VCaP (cell line): ENCODE results near the gene CACNB3.
"Not testable (repeated sequence)": the region's sequence is repeated elsewhere in the genome, so short reads cannot be mapped to it uniquely, and the experiment has no call there.

Experiments
- H3K27ac ChIP-seq: fragments of 450-650 bp; 2 replicates; pipeline ENCODE4 v1.5.1; 2017
- TF ChIP-seq, protein P1 (sequence below): fragments of 450-650 bp; conservative IDR thresholded peaks from 2 replicates; pipeline ENCODE4 v1.5.1; 2017; ENCODE audit warnings: mild to moderate bottlenecking, moderate library complexity

Gene CACNB3

DNA sequence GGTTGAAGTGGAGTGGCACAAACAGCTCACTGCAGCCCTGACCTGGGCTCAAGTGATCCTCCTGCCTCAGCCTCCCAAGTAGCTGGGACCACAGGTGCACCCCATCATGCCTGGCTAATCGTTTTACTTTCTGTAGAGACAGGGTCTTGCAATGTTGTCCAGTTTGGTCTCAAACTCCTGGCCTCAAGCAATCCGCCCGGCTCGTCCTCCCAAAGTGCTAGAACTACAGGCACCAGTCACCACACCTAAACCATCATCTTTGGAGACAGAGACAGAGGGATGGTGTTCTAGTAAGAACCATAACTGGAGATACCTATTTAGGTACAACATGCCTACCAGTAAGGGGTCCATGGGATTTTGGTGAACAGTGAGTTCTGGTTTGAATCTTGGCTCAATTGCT, 36.2 kb downstream of the CACNB3 start:
- no peak overlapping the region for H3K27ac ChIP-seq
- TF ChIP-seq, protein P1, sequence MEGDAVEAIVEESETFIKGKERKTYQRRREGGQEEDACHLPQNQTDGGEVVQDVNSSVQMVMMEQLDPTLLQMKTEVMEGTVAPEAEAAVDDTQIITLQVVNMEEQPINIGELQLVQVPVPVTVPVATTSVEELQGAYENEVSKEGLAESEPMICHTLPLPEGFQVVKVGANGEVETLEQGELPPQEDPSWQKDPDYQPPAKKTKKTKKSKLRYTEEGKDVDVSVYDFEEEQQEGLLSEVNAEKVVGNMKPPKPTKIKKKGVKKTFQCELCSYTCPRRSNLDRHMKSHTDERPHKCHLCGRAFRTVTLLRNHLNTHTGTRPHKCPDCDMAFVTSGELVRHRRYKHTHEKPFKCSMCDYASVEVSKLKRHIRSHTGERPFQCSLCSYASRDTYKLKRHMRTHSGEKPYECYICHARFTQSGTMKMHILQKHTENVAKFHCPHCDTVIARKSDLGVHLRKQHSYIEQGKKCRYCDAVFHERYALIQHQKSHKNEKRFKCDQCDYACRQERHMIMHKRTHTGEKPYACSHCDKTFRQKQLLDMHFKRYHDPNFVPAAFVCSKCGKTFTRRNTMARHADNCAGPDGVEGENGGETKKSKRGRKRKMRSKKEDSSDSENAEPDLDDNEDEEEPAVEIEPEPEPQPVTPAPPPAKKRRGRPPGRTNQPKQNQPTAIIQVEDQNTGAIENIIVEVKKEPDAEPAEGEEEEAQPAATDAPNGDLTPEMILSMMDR, result no peak

DNA sequence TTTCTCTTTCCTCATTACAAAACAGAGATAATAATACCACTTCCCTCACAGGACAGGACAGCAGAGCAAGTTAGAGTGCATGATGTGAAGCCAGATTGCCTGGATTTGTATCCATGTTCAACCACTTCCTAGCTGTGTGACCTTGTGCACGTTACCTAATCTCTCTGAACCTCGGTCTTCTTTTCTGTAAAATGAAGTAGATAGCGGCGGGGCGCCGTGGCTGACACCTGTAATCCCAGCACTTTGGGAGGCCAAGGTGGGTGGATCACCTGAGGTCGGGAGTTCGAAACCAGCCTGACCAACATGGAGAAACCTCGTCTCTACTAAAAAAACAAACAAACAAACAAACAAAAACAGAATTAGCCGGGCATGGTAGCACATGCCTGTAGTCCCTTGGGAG, 36.6 kb downstream of the CACNB3 start:
- not testable (repeated sequence) for H3K27ac ChIP-seq

DNA sequence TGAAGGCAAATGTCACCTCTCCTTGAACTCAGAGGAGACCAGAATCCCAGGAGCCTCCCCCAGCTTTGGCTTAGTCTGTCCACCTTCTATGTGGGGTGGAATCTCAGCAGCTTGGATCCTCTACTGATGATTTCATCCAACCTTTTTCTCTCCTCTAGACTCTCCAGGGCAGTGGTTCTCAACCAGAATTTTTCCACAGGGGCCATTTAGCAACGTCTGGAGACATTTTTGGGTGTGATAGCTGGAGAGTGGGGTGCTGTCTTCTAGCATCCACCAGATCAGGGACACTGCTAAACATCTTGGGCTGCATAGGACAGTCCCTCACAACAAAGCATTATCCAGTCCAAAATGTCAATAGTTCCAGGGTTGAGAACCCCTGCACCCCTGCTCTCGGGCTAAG, 38.1 kb downstream of the CACNB3 start:
- TF ChIP-seq, protein P1, result no peak

DNA sequence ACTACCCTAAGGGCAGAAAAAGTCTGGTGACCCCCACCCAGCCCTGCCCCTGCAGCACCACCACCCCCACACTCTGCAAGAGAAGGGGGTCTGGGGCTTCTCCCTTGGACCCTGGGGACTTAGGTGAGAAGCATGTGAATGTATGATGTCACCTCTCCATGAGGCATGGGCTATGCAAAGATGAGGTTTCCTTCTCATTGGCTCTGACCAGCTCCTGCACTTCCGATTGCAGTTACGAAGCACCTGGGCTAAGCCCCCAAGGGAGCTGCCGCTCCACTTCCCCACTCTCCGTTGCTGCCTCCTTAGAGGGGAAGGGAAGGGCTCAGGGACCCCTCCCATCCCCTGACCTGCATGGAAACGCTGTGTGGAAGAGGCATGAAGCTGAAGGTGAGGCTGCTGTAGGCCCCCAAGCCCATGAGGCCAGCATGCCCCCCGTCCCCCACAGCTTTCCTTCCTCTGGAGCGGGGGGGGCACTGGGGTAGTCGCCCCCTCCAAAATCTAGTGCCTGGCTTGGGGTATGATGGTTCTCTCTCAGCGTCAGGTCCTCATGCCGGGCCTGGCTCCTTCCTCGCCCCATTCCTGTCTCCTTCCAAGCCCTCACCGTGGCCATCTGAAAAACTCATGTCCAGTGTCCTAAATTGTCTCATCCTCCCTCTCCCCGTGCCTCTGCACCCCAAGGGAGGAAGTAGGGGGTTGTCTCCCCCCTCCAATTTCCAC, 39.1 kb downstream of the CACNB3 start:
- H3K27ac ChIP-seq, result no peak overlapping the region
- TF ChIP-seq, protein P1, result no peak

More for the DNA sequence above, 38.1 kb downstream of the CACNB3 start:
- no peak overlapping the region for H3K27ac ChIP-seq

DNA sequence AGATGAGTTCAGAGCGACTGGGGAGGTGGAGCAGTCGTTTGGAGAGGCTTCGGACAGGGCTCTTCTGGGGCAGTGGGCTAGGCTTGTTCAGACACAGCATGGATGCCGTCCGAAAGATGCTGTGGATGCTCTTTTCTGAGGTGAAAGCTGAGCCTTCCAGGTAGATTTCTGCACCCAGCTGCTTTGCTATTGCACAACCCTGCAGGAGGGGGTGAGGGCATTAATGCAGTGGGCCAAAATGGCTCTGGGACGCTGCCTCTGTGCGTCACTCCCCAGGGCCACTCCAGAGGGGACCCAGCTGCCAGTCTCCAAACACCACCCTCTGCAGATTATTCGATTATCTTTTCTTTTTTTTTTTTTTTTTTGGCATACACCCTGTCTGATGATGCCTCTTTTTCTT, 39.7 kb downstream of the CACNB3 start:
- TF ChIP-seq, protein P1, result no peak
- no peak overlapping the region for H3K27ac ChIP-seq

DNA sequence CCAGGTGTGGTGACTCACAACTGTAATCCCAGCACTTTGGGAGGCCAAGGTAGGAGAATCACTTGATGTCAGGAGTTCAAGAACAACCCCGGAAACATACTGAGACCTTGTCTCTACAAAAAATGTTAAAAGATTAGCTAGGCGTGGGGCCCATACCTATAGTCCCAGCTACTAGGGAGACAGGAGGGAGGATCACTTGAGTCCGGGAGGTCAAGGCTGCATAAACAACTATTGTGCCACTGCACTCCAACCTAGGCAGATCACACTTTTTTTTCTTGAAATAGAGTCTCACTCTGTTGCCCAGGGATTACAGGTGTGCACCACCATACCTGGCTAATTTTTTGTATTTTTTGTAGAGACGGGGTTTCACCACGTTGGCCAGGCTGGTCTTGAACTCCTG, 41.3 kb downstream of the CACNB3 start:
- no peak overlapping the region for H3K27ac ChIP-seq
- TF ChIP-seq, protein P1, result no peak

DNA sequence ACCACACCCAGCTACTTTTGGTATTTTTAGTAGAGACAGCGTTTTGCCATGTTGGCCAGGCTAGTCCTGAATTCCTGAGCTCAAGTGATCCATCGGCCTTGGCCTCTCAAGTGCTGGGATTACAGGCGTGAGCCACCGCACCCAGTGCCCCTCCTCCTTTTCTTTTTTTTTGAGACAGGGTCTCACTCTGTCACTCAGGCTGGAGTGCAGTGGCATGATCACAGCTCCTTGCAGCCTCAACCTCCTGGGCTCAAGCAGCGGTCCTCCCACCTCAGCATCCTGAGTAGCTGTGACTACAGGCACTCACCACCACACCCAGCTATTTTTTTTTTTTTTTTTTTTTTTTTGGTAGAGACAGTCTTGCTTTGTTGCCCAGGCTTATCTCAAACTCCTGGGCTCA, 41.9 kb downstream of the CACNB3 start:
- H3K27ac ChIP-seq, result not testable (repeated sequence)

DNA sequence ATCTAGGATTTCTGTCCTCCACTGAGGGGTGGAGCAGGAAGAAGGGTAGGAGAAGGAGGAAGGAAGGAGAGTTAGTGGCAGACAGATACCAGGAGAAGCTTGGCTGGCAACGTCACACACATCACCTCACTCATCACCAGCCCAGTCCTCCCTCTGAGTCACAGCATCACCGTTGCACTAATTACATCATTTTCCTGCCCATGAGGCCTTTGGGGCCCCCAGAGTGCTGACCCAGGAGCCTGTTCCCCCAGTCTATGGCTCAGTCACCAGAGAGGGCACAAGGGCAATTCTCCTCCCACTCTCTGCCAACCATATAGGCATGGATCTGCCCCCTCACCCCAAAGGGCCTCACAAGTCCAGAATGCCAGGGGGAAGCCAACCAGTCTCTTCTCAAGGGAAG, 42.8 kb downstream of the CACNB3 start:
- H3K27ac ChIP-seq, result no peak overlapping the region
- TF ChIP-seq, protein P1, result no peak

DNA sequence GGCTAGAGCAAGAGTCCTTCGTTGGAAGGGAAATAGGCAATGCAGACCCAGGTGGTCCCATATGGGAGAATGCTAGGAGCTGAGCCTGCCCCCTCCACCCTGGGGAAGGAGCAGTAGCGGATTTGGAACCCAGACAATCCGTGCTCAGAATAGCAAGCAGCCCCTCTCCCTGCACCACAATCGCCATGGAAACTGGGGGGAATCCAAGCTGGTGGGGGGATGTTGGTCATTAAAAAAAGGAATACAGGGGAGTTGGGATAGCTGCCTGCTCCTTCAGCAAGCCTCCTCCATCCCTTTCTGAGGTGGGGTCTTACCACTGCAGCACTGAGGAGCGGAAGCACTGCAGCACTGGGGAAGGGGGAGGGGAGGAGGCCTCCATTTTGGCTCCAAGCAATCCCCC, 44.5 kb downstream of the CACNB3 start:
- TF ChIP-seq, protein P1, result no peak
- no peak overlapping the region for H3K27ac ChIP-seq
